H9 (cell line): ENCODE results near the gene BMP7. TPM values are rescaled to one million over a fixed set of nuclear protein-coding genes. Genes with fewer than 3 reads are reported as not detected.

ENCODE experiments used
- DNase-seq: peaks from one replicate; pipeline ENCODE4 v3.0.0-alpha.2; 2017
- H2AFZ ChIP-seq: one replicate; pipeline ENCODE4 v1.6.1; 2013; ENCODE audit warnings: mild to moderate bottlenecking, low read length, control low read depth, moderate library complexity
- H2AK5ac ChIP-seq: 2 replicates; pipeline ENCODE4 v1.6.1; 2013; ENCODE audit warnings: low read length, control low read depth, mixed read lengths; ENCODE audit not compliant: insufficient read length
- H2BK120ac ChIP-seq: one replicate; pipeline ENCODE4 v1.6.1; 2013; ENCODE audit warnings: low read depth, mild to moderate bottlenecking, low read length, control low read depth, inconsistent platforms; ENCODE audit not compliant: poor library complexity, severe bottlenecking
- H2BK12ac ChIP-seq: 2 replicates; pipeline ENCODE4 v1.6.1; 2013; ENCODE audit warnings: low read length, control low read depth, mixed read lengths, low read depth; ENCODE audit not compliant: insufficient read length
- H2BK15ac ChIP-seq: 2 replicates; pipeline ENCODE4 v1.6.1; 2013; ENCODE audit warnings: low read depth, low read length, control low read depth
- H2BK20ac ChIP-seq: one replicate; pipeline ENCODE4 v1.6.1; 2013; ENCODE audit warnings: low read depth, mild to moderate bottlenecking, low read length, control low read depth, inconsistent platforms; ENCODE audit not compliant: poor library complexity, severe bottlenecking
- H2BK5ac ChIP-seq: 2 replicates; pipeline ENCODE4 v1.6.1; 2013; ENCODE audit warnings: low read length, control low read depth, mixed read lengths; ENCODE audit not compliant: insufficient read length
- H3K14ac ChIP-seq: 2 replicates; pipeline ENCODE4 v1.6.1; 2013; ENCODE audit warnings: low read length, control low read depth; ENCODE audit not compliant: insufficient read depth
- H3K18ac ChIP-seq: 2 replicates; pipeline ENCODE4 v1.6.1; 2013; ENCODE audit warnings: low read depth, mild to moderate bottlenecking, mixed read lengths, low read length, control low read depth; ENCODE audit not compliant: insufficient read length
- H3K23ac ChIP-seq: 2 replicates; pipeline ENCODE4 v1.6.1; 2013; ENCODE audit warnings: low read length, control low read depth, mixed read lengths, low read depth; ENCODE audit not compliant: insufficient read length
- H3K23me2 ChIP-seq: 2 replicates; pipeline ENCODE4 v1.6.1; 2013; ENCODE audit warnings: low read depth, mild to moderate bottlenecking, mixed read lengths, low read length, control low read depth; ENCODE audit not compliant: insufficient read length, poor library complexity, severe bottlenecking
- H3K27ac ChIP-seq: 2 replicates; pipeline ENCODE4 v1.5.1; 2013; ENCODE audit warnings: low read length, control low read depth, mixed read lengths, low read depth; ENCODE audit not compliant: insufficient read length
- H3K27me3 ChIP-seq: 2 replicates; pipeline ENCODE4 v1.6.1; 2013; ENCODE audit warnings: low read length, control low read depth, inconsistent platforms; ENCODE audit not compliant: insufficient read depth
- H3K4ac ChIP-seq: 2 replicates; pipeline ENCODE4 v1.6.1; 2013; ENCODE audit warnings: low read depth, mild to moderate bottlenecking, control low read depth, inconsistent platforms, low read length, moderate library complexity
- H3K4me1 ChIP-seq: 2 replicates; pipeline ENCODE4 v1.6.1; 2013; ENCODE audit warnings: low read length, control low read depth, inconsistent platforms; ENCODE audit not compliant: insufficient read depth
- H3K4me2 ChIP-seq: 2 replicates; pipeline ENCODE4 v1.6.1; 2013; ENCODE audit warnings: low read length, control low read depth, mixed read lengths; ENCODE audit not compliant: insufficient read length, insufficient read depth
- H3K56ac ChIP-seq: 2 replicates; pipeline ENCODE4 v1.6.1; 2013; ENCODE audit warnings: low read depth, mild to moderate bottlenecking, mixed read lengths, low read length, control low read depth; ENCODE audit not compliant: insufficient read length
- H3K79me1 ChIP-seq: 2 replicates; pipeline ENCODE4 v1.6.1; 2013; ENCODE audit warnings: low read depth, mild to moderate bottlenecking, moderate library complexity, low read length, control low read depth, inconsistent platforms; ENCODE audit not compliant: insufficient read depth, poor library complexity, severe bottlenecking
- H3K79me2 ChIP-seq: 2 replicates; pipeline ENCODE4 v1.6.1; 2013; ENCODE audit warnings: low read length, control low read depth, inconsistent platforms; ENCODE audit not compliant: insufficient read depth
- H3K9ac ChIP-seq: 2 replicates; pipeline ENCODE4 v1.6.1; 2013; ENCODE audit warnings: low read length, control low read depth, mixed read lengths; ENCODE audit not compliant: insufficient read length; ENCODE audit errors: extremely low read depth
- H3K9me3 ChIP-seq: one replicate; pipeline ENCODE4 v1.6.1; 2013; ENCODE audit warnings: low read depth, low read length, inconsistent platforms; ENCODE audit not compliant: control insufficient read depth
- H3T11ph ChIP-seq: one replicate; pipeline ENCODE4 v1.6.1; 2013; ENCODE audit warnings: mild to moderate bottlenecking, low read length, control low read depth, inconsistent platforms
- H4K20me1 ChIP-seq: one replicate; pipeline ENCODE4 v1.6.1; 2013; ENCODE audit not compliant: control insufficient read depth, insufficient read length, insufficient read depth
- H4K5ac ChIP-seq: 2 replicates; pipeline ENCODE4 v1.6.1; 2013; ENCODE audit warnings: low read depth, mild to moderate bottlenecking, mixed read lengths, low read length, control low read depth; ENCODE audit not compliant: insufficient read length
- H4K8ac ChIP-seq: replicated peaks from 2 replicates; pipeline ENCODE4 v1.6.1; 2013; ENCODE audit warnings: low read length, control low read depth, mixed read lengths, low read depth; ENCODE audit not compliant: insufficient read length
- H4K91ac ChIP-seq: 2 replicates; pipeline ENCODE4 v1.6.1; 2013; ENCODE audit warnings: low read depth, mild to moderate bottlenecking, moderate library complexity, mixed read lengths, low read length, control low read depth; ENCODE audit not compliant: insufficient read length
- H3K27ac Mint-ChIP-seq, 3 experiments: 2 replicates in 2 of 3; 3 replicates in 1 of 3; pipeline ENCODE4 v1.8.0; 2020 to 2021; ENCODE audit warnings: mixed read lengths in 3 of 3, mild to moderate bottlenecking in 1 of 3, moderate library complexity in 1 of 3
- H3K27me3 Mint-ChIP-seq: 2 replicates; pipeline ENCODE4 v1.8.0; 2021; ENCODE audit warnings: low read depth, mild to moderate bottlenecking, moderate library complexity, mixed read lengths
- H3K36me3 Mint-ChIP-seq, 3 experiments: 2 replicates in 2 of 3; 3 replicates in 1 of 3; pipeline ENCODE4 v1.8.0; 2020 to 2021; ENCODE audit warnings: low read depth in 3 of 3, mixed read lengths in 3 of 3; ENCODE audit not compliant: insufficient read depth in 1 of 3
- H3K4me1 Mint-ChIP-seq, 2 experiments: 2 replicates each; pipeline ENCODE4 v1.8.0; 2020; ENCODE audit warnings: mixed read lengths in 2 of 2
- H3K4me3 Mint-ChIP-seq, 2 experiments: 2 replicates in 1 of 2; 3 replicates in 1 of 2; pipeline ENCODE4 v1.8.0; 2020 to 2021; ENCODE audit warnings: mild to moderate bottlenecking in 2 of 2, mixed read lengths in 2 of 2, moderate library complexity in 1 of 2
- H3K9me3 Mint-ChIP-seq, 2 experiments: 2 replicates in 1 of 2; 3 replicates in 1 of 2; pipeline ENCODE4 v1.8.0; 2020; ENCODE audit warnings: mild to moderate bottlenecking in 2 of 2, mixed read lengths in 2 of 2, moderate library complexity in 1 of 2
- WGBS: extraction: QIAGEN DNeasy Blood & Tissue Kit; methylation state at CpG from one replicate; pipeline ENCODE4 v1.1.7; 2013; ENCODE audit warnings: missing lambda C conversion rate, low lambda C conversion rate, mixed read lengths; ENCODE audit not compliant: insufficient read length; ENCODE audit errors: extremely low coverage; 5-methylcytosine and 5-hydroxymethylcytosine counted together
- total RNA-seq: library from RNA; stranded (reverse); gene quantifications from 2 replicates; pipeline ENCODE4 v1.2.1, GENCODE V29; 2021
- TF ChIP-seq, protein P1 (sequence below): fragments of 200-600 bp; sonication (generic); conservative IDR thresholded peaks from 3 replicates; pipeline ENCODE4 v1.8.0; 2021; ENCODE audit warnings: antibody characterized with exemption, mild to moderate bottlenecking

Gene BMP7
- total RNA-seq, 1 experiment from 2014 or later, result 17.7 TPM

DNA sequence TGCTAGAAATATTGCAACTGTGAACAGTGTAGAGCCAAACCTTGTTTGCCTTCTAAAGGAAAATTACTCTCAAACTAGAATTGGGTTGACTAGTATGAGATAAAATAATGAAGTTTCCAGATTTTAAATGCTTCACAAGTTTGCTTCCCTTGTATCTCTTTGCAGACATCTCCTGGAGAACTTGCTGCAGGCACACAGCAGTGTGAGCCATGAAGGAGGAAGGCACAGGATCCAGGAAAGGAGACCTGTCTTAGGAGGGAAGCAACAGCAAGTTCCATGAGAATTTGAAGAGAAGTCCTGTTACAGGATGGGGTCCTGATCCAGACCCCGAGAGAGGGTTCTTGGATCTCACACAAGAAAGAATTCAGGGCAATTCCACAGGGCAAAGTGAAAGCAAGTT, 115.9 kb downstream of the BMP7 start:
- Mint-ChIP-seq H3K4me3 (no peak overlapping the region), H3K27me3 (peaks cover 28% of the 10 kb centered on the region), H3K9me3 (peaks cover 0 to 2% of the 10 kb centered on the region in 2 experiments; a peak in 3 of 5 replicates), H3K36me3 (no peaks in the 10 kb centered on the region), H3K4me1 (0 out of 4 replicates have a peak, but pooled peaks cover 0 to 2% of the 10 kb centered on the region in 2 experiments), H3K27ac (no peak overlapping the region)
- no peak overlapping the region for H4K5ac ChIP-seq
- no peak overlapping the region for H2BK120ac ChIP-seq
- no CpG with 5 or more reads among the region's 1 CpG for WGBS
- H2BK20ac ChIP-seq, result no peak overlapping the region
- H2AK5ac ChIP-seq, result no peak overlapping the region
- DNase-seq, result no peak
- no peak overlapping the region for H2BK12ac ChIP-seq
- no peak overlapping the region for H3K27ac ChIP-seq
- no peak overlapping the region for H3K4me2 ChIP-seq
- no peaks in the 10 kb centered on the region for H4K20me1 ChIP-seq
- no peak overlapping the region for H3K4ac ChIP-seq
- TF ChIP-seq, protein P1, sequence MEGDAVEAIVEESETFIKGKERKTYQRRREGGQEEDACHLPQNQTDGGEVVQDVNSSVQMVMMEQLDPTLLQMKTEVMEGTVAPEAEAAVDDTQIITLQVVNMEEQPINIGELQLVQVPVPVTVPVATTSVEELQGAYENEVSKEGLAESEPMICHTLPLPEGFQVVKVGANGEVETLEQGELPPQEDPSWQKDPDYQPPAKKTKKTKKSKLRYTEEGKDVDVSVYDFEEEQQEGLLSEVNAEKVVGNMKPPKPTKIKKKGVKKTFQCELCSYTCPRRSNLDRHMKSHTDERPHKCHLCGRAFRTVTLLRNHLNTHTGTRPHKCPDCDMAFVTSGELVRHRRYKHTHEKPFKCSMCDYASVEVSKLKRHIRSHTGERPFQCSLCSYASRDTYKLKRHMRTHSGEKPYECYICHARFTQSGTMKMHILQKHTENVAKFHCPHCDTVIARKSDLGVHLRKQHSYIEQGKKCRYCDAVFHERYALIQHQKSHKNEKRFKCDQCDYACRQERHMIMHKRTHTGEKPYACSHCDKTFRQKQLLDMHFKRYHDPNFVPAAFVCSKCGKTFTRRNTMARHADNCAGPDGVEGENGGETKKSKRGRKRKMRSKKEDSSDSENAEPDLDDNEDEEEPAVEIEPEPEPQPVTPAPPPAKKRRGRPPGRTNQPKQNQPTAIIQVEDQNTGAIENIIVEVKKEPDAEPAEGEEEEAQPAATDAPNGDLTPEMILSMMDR, result no peak
- no peak overlapping the region for H3T11ph ChIP-seq
- no peak overlapping the region for H4K91ac ChIP-seq
- no peak overlapping the region for H3K23ac ChIP-seq
- no peak overlapping the region for H3K9ac ChIP-seq
- no peaks in the 10 kb centered on the region for H3K4me1 ChIP-seq
- H3K14ac ChIP-seq, result no peak overlapping the region
- no peaks in the 10 kb centered on the region for H3K9me3 ChIP-seq
- no peak overlapping the region for H3K18ac ChIP-seq
- H3K56ac ChIP-seq, result no peak overlapping the region
- H2BK5ac ChIP-seq, result no peak overlapping the region
- no peak overlapping the region for H2BK15ac ChIP-seq
- no peaks in the 10 kb centered on the region for H3K79me2 ChIP-seq
- no peaks in the 10 kb centered on the region for H3K23me2 ChIP-seq
- no peak overlapping the region for H4K8ac ChIP-seq
- H3K27me3 ChIP-seq, result no peaks in the 10 kb centered on the region
- H2AFZ ChIP-seq, result no peak overlapping the region
- no peaks in the 10 kb centered on the region for H3K79me1 ChIP-seq
